A673 (cell line): ENCODE data around the gene LAMB2. TPM values are rescaled to one million over a fixed set of nuclear protein-coding genes. Genes with fewer than 3 reads are reported as not detected.

Experiments
- BruUV-seq: library from RNA; stranded (reverse); fragments of 400-500 nt; replicated peaks from 2 replicates; lab custom pipeline; 2021; lab: Mats Ljungman, UMichigan
- CTCF ChIA-PET: fragments of 300-600 bp; sonication (Branson Sonifier 250); formaldehyde crosslinking; loops from one replicate; lab custom pipeline; 2022; ENCODE audit warnings: antibody characterized with exemption; lab: Charles Lee
- POLR2A ChIA-PET: fragments of 300-600 bp; sonication (Branson Sonifier 250); formaldehyde crosslinking; loops from one replicate; lab custom pipeline; 2022; ENCODE audit warnings: antibody characterized with exemption; ENCODE audit not compliant: low non-redundant PET; lab: Charles Lee
- DNase-seq: peaks from one replicate; pipeline ENCODE4 v3.0.0-alpha.2; 2015; ENCODE audit warnings: low spot score
- H3K27ac ChIP-seq: fragments of 200-600 bp; sonication (generic); 2 replicates; pipeline ENCODE4 v1.5.1; 2016; ENCODE audit warnings: mixed run types, low read depth, mild to moderate bottlenecking, mixed read lengths, antibody characterized with exemption, low read length; ENCODE audit not compliant: poor library complexity, severe bottlenecking
- H3K27me3 ChIP-seq: fragments of 200-600 bp; sonication (generic); replicated peaks from 2 replicates; pipeline ENCODE4 v1.6.1; 2017; ENCODE audit warnings: mixed run types, low read depth, mild to moderate bottlenecking, mixed read lengths, antibody characterized with exemption, low read length; ENCODE audit not compliant: insufficient read depth, poor library complexity
- H3K36me3 ChIP-seq: fragments of 200-600 bp; sonication (generic); 2 replicates; pipeline ENCODE4 v1.6.1; 2016; ENCODE audit warnings: mixed run types, mild to moderate bottlenecking, mixed read lengths, antibody characterized with exemption, low read length; ENCODE audit not compliant: insufficient read depth, poor library complexity, severe bottlenecking
- H3K4me1 ChIP-seq: fragments of 200-600 bp; sonication (generic); 2 replicates; pipeline ENCODE4 v1.6.1; 2017; ENCODE audit warnings: mixed run types, mild to moderate bottlenecking, mixed read lengths, antibody characterized with exemption, low read length; ENCODE audit not compliant: insufficient read depth, poor library complexity, severe bottlenecking
- H3K4me3 ChIP-seq: fragments of 200-600 bp; sonication (generic); 2 replicates; pipeline ENCODE4 v1.5.1; 2016; ENCODE audit warnings: low read depth, mixed run types, mild to moderate bottlenecking, mixed read lengths, low read length; ENCODE audit not compliant: poor library complexity, severe bottlenecking
- H3K9me3 ChIP-seq: fragments of 200-600 bp; sonication (generic); 2 replicates; pipeline ENCODE4 v1.6.1; 2016; ENCODE audit warnings: mixed run types, low read depth, mild to moderate bottlenecking, mixed read lengths, antibody characterized with exemption, low read length; ENCODE audit not compliant: poor library complexity, severe bottlenecking
- EZH2 ChIP-seq: fragments of 200-600 bp; sonication (generic); IDR thresholded peaks from 2 replicates; pipeline ENCODE4 v1.6.1; 2017; ENCODE audit warnings: borderline replicate concordance, low read depth, mild to moderate bottlenecking, mixed read lengths, antibody characterized with exemption, low read length; ENCODE audit not compliant: poor library complexity, severe bottlenecking
- intact Hi-C: fragments of 100-400 bp; cut with micrococcal nuclease; formaldehyde crosslinking; loops from one replicate; pipeline ENCODE4 v1.10.0; 2022; ENCODE audit not compliant: unreplicated experiment
- total RNA-seq: library from RNA; stranded (reverse); gene quantifications from 2 replicates; pipeline ENCODE4 v1.2.3, GENCODE V29; 2021
- TF ChIP-seq, protein P1 (sequence below): fragments of 300-800, 200-600 bp; sonication (generic); conservative IDR thresholded peaks from 2 replicates; pipeline ENCODE4 v1.5.1; 2017; ENCODE audit warnings: low read depth, mild to moderate bottlenecking, antibody characterized with exemption, low read length, moderate library complexity, mixed read lengths

LAMB2 gene
- total RNA-seq, 1 experiment from 2014 or later: 45.9 TPM

DNA sequence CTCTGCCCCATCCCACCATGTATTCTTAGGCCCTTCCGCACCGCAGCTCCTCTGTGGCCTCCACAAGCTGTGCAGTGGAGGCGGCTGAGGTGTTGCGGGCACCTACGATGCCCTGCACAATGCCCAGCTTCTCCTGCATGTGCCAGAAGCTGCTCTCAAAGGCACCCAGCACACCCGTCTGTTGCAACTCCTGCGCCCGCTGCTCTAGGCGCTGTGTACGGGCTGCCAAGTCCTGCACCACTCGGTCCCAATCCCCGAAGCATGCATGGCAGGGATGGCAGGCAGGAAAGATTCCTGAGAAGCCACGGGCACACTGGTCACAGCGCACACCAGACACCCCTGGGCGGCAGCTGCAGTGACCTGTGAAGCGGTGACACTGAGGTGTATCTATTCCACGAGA is 9.2 kb downstream of the LAMB2 start:
- Histone ChIP-seq H3K4me1 (no peaks in the 10 kb centered on the region), H3K27me3 (no peaks in the 10 kb centered on the region), H3K36me3 (peaks cover 1% of the 10 kb centered on the region), H3K4me3 (no peak overlapping the region), H3K9me3 (no peaks in the 10 kb centered on the region), H3K27ac (no peak overlapping the region)
- intact Hi-C loops: no loop called here
- no peak for DNase-seq
- ChIA-PET CTCF (no interaction called here), POLR2A (no interaction called here)
- BruUV-seq: no TSS peak
- no peak for TF ChIP-seq EZH2
- TF ChIP-seq, protein P1, sequence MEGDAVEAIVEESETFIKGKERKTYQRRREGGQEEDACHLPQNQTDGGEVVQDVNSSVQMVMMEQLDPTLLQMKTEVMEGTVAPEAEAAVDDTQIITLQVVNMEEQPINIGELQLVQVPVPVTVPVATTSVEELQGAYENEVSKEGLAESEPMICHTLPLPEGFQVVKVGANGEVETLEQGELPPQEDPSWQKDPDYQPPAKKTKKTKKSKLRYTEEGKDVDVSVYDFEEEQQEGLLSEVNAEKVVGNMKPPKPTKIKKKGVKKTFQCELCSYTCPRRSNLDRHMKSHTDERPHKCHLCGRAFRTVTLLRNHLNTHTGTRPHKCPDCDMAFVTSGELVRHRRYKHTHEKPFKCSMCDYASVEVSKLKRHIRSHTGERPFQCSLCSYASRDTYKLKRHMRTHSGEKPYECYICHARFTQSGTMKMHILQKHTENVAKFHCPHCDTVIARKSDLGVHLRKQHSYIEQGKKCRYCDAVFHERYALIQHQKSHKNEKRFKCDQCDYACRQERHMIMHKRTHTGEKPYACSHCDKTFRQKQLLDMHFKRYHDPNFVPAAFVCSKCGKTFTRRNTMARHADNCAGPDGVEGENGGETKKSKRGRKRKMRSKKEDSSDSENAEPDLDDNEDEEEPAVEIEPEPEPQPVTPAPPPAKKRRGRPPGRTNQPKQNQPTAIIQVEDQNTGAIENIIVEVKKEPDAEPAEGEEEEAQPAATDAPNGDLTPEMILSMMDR: no peak

- DNase-seq: no peak
- Histone ChIP-seq H3K4me1 (no peaks in the 10 kb centered on the region), H3K36me3 (peaks cover 3% of the 10 kb centered on the region), H3K27ac (no peak overlapping the region), H3K27me3 (no peaks in the 10 kb centered on the region), H3K9me3 (no peaks in the 10 kb centered on the region), H3K4me3 (no peak overlapping the region)
- POLR2A ChIA-PET: no interaction called here
- intact Hi-C loops: no loop called here
- CTCF ChIA-PET: no interaction called here
- TF ChIP-seq EZH2: no peak
- TF ChIP-seq, protein P1: no peak
- no TSS peak for BruUV-seq
Observed at GRCh38 chr3:49122886-49123545, 9.8 kb downstream of the LAMB2 start.

GRCh38 chr3:49122451-49122850 is 10.4 kb downstream of the LAMB2 start:
- no peaks in the 10 kb centered on the region for H3K4me1 ChIP-seq
- H3K4me3 ChIP-seq: no peak overlapping the region
- intact Hi-C loops: no loop called here
- BruUV-seq: no TSS peak
- H3K36me3 ChIP-seq: peaks cover 5% of the 10 kb centered on the region
- H3K27me3 ChIP-seq: no peaks in the 10 kb centered on the region
- no peak overlapping the region for H3K27ac ChIP-seq
- no peak for DNase-seq
- ChIA-PET CTCF (no interaction called here), POLR2A (no interaction called here)
- no peak for TF ChIP-seq EZH2
- TF ChIP-seq, protein P1: no peak
- H3K9me3 ChIP-seq: no peaks in the 10 kb centered on the region
